ENCODE data around the gene RAD51B.
"Not testable (repeated sequence)": the region's sequence is repeated elsewhere in the genome, so short reads cannot be mapped to it uniquely, and the experiment has no call there.

RAD51B gene

DNA sequence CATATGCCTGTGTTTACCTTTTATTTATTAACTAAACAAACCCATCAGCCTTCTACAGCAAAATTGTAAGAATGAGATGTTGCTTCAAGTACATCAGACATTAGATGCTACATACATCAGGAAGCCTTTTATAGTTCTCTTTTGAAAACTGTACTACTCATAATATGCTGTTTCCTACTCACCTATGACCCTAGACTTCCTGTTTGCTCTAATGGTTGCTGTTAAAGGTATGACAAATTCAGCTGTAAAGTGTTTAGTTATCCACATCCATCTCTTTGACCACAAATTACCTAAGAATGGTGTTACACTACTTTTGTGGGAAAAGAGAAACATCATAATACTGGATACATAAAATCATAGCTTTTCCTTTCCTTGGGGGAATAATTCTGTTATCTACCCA, 220.0 kb downstream of the RAD51B start:
- Histone ChIP-seq H3K4me3 (ENCODE audit: low read depth, low read length) (no peak overlapping the region), H3K9me3 (no peaks in the 10 kb centered on the region), H3K36me3 (no peaks in the 10 kb centered on the region), H3K4me1 (no peaks in the 10 kb centered on the region), H3K27me3 (no peaks in the 10 kb centered on the region)
- TF ChIP-seq, protein P1, sequence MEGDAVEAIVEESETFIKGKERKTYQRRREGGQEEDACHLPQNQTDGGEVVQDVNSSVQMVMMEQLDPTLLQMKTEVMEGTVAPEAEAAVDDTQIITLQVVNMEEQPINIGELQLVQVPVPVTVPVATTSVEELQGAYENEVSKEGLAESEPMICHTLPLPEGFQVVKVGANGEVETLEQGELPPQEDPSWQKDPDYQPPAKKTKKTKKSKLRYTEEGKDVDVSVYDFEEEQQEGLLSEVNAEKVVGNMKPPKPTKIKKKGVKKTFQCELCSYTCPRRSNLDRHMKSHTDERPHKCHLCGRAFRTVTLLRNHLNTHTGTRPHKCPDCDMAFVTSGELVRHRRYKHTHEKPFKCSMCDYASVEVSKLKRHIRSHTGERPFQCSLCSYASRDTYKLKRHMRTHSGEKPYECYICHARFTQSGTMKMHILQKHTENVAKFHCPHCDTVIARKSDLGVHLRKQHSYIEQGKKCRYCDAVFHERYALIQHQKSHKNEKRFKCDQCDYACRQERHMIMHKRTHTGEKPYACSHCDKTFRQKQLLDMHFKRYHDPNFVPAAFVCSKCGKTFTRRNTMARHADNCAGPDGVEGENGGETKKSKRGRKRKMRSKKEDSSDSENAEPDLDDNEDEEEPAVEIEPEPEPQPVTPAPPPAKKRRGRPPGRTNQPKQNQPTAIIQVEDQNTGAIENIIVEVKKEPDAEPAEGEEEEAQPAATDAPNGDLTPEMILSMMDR (IDR thresholded peaks at IDR 0.05; ENCODE audit: low read depth, low read length): no peak
- no peak for DNase-seq

DNA sequence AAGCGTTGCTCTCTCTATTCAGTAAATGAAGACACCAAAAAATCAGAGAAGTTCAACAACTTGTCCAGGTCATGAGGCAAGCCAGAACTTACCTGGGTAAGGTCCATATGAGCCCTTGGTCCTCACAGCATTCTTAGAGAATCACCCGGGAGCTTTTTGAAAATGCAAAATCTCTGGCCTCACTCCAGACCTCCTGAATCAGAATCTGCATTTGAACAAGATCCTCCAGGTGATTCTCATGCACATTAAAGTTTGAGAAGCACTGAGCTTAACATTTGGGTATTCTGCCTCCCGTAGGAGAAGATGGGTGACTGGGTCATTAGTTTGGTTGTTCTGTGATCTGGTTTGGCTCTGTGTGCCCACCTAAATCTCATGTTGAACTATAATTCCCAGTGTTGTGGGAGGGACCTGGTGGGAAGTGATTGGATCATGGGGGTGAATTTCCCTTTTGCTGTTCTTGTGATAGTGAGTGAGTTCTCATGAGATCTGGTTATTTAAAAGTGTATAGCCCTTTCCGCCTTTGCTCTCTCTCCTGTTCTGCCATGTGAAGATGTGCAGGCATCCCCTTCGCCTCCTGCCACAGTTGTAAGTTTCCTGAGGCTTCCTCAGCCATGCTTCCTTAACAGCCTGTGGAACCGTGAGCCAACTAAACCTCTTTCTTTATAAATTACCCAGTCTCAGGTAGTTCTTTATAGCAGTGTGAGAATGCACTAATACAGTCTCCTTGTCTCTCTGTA, 221.2 kb downstream of the RAD51B start:
- Histone ChIP-seq H3K4me3 (ENCODE audit: low read depth, low read length) (no peak overlapping the region), H3K36me3 (no peaks in the 10 kb centered on the region), H3K27me3 (no peaks in the 10 kb centered on the region), H3K9me3 (no peaks in the 10 kb centered on the region), H3K4me1 (no peaks in the 10 kb centered on the region)
- no peak for DNase-seq
- TF ChIP-seq, protein P1 (IDR thresholded peaks at IDR 0.05; ENCODE audit: low read depth, low read length): no peak

DNA sequence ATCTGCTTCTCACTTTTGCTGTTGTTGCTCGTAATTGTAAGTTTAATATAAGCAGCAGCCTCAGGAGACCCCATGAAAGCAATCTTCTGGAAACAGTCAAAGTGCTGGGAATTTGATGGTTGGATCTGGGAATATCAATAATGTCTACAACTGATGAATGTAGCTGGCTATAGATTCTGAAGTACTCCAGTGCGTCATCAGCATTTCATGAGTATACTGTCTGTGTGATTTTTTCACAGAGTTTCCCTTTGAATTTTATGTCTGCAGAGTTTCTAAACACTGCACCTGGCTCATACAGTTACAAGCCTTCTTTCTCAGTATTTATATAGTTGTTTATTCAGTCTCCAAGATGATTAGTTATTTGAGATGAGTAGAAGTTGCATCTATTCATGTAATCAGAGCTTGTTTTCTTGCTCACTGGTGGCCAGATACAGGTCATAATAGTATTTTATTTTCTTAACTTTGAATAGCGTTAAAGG, 222.3 kb downstream of the RAD51B start:
- H3K9me3 ChIP-seq: no peaks in the 10 kb centered on the region
- TF ChIP-seq, protein P1 (IDR thresholded peaks at IDR 0.05; ENCODE audit: low read depth, low read length): no peak
- no peaks in the 10 kb centered on the region for H3K27me3 ChIP-seq
- no peaks in the 10 kb centered on the region for H3K36me3 ChIP-seq
- no peak overlapping the region for H3K4me3 ChIP-seq (ENCODE audit: low read depth, low read length)
- no peak for DNase-seq
- no peaks in the 10 kb centered on the region for H3K4me1 ChIP-seq

DNA sequence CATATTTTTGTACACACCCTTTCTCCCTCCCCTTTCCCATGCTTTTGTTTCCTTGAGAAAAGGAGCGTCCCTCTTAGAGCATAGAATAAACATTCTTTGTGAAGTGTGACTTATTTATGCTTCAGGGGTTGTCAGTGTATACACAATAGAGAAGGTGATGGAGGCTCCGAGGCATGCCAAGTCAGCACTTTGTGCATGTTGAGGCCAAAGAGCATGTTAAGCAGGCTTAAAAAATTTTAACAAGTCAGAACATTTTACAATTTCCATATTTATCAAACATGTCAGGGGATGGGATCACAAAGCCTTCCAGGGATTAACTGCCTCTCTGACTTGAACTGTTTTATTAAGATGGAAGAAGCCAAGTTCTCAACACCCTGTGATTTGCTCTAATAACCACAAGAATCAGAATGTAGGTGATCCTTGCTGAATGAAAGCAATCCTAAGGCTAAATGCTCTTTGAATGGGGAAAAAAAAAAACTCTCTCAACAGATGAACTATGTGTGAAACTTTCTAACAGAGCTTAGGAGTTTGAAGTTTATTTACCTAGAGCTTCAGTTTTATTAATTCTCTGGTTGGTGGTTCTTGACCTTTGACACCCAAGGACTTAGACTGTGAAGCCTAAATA, 223.1 kb downstream of the RAD51B start:
- Histone ChIP-seq H3K27me3 (no peaks in the 10 kb centered on the region), H3K4me3 (ENCODE audit: low read depth, low read length) (no peak overlapping the region), H3K9me3 (no peaks in the 10 kb centered on the region), H3K36me3 (no peaks in the 10 kb centered on the region), H3K4me1 (no peaks in the 10 kb centered on the region)
- no peak for DNase-seq
- TF ChIP-seq, protein P1 (IDR thresholded peaks at IDR 0.05; ENCODE audit: low read depth, low read length): no peak

DNA sequence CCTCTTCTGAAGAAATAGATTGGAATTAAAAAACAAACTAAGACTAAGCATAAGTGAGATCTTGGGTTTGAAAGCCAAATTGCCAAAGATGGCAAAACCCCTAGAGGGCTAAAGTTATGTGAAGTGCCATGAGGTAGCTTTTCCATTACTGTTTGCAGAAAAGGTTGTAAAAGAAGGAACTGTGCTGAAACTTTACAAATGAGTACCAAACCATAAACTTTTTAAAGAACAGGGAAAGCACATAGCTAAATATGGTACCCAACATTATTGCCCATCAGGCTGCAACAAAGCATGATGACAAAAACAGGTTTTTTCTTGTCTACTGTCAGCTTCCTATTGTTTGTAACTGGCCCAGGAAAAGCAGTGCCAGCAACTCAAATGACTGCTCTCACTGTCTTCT, 224.2 kb downstream of the RAD51B start:
- Histone ChIP-seq H3K4me3 (ENCODE audit: low read depth, low read length) (no peak overlapping the region), H3K9me3 (no peaks in the 10 kb centered on the region), H3K4me1 (no peaks in the 10 kb centered on the region), H3K36me3 (no peaks in the 10 kb centered on the region), H3K27me3 (no peaks in the 10 kb centered on the region)
- no peak for DNase-seq
- TF ChIP-seq, protein P1 (IDR thresholded peaks at IDR 0.05; ENCODE audit: low read depth, low read length): no peak

DNA sequence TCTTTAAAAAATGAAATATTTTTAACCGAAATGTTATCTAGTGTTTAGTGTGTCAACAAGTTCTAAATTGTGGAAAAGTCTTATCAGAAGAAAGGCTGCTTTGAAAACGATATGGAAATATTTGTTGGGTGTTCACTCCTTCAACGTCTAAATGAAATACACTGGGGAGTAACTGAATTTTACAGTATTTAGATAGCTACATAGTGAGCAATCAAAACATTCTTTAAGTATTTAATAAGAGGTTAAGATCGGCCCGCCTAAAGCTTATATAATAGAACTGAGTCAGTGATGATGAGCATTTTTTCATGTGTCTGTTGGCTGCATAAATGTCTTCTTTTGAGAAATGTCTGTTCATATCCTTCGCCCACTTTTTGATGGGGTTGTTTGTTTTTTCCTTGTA, 228.3 kb downstream of the RAD51B start:
- Histone ChIP-seq H3K36me3 (no peaks in the 10 kb centered on the region), H3K4me3 (ENCODE audit: low read depth, low read length) (no peak overlapping the region), H3K9me3 (no peaks in the 10 kb centered on the region), H3K4me1 (no peaks in the 10 kb centered on the region), H3K27me3 (no peaks in the 10 kb centered on the region)
- TF ChIP-seq, protein P1 (IDR thresholded peaks at IDR 0.05; ENCODE audit: low read depth, low read length): no peak
- DNase-seq: no peak

DNA sequence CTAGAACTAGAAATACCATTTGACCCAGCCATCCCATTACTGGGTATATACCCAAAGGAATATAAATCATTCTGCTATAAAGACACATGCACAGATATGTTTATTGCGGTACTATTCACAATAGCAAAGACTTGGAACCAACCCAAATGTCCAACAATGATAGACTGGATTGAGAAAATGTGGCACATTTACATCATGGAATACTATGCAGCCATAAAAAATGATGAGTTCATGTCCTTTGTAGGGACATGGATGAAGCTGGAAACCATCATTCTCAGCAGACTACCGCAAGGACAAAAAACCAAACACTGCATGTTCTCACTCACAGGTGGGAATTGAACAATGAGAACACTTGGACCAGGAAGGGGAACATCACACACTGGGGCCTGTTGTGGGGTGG, 229.2 kb downstream of the RAD51B start:
- not testable (repeated sequence) for DNase-seq; H3K4me1 ChIP-seq; H3K9me3 ChIP-seq; H3K36me3 ChIP-seq; H3K27me3 ChIP-seq; H3K4me3 ChIP-seq (ENCODE audit: low read depth, low read length)

All from BE2C (cell line).